ENCODE results near the gene IKZF3.

DNA sequence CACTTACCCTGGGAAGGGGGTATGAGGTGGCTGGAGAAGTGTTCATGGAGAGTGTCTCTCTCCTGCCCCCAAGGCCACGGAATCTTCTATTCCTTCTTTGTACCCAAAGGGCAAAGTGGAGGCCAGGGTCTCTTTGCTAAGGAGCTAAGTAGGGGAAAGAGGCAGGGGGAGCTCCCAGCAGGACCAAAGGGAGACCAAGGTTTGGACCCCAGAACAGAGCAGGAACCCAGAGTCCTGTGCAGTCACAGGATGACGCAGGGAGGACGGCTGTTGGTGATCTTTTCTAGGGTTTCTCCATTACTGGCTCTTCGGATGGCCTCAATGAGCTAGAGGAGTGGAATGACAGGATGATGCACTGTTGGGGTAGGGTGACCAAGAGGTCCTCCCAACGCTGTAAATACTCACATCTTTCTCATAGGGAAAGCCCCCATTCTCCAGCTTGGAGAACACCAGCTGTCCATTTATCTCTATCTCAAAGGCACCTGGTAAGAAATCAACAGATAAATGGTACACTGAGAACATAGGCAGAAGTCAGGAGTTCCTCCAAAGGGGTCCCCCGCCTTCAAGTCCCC, 134.7 kb downstream of the IKZF3 start:
- TF ChIP-seq POLR2AphosphoS5 (IDR thresholded peaks at IDR 0.05) (no peak), CTCF (IDR thresholded peaks at IDR 0.05) (no peak)
